NCI-H82 treated with DMSO at 0.1 percent for 48 hours (cell line): ENCODE data around the gene LENG1.
"Not testable (repeated sequence)": the region's sequence is repeated elsewhere in the genome, so short reads cannot be mapped to it uniquely, and the experiment has no call there.

Experiments
- DNase-seq: peaks from one replicate; lab custom pipeline; 2025; ENCODE audit not compliant: unreplicated experiment; lab: John Stamatoyannopoulos, UW

LENG1 gene

GRCh38 chr19:54189735-54190502, 30.4 kb upstream of the LENG1 start:
- peak; percentile 100 for DNase-seq

DNA sequence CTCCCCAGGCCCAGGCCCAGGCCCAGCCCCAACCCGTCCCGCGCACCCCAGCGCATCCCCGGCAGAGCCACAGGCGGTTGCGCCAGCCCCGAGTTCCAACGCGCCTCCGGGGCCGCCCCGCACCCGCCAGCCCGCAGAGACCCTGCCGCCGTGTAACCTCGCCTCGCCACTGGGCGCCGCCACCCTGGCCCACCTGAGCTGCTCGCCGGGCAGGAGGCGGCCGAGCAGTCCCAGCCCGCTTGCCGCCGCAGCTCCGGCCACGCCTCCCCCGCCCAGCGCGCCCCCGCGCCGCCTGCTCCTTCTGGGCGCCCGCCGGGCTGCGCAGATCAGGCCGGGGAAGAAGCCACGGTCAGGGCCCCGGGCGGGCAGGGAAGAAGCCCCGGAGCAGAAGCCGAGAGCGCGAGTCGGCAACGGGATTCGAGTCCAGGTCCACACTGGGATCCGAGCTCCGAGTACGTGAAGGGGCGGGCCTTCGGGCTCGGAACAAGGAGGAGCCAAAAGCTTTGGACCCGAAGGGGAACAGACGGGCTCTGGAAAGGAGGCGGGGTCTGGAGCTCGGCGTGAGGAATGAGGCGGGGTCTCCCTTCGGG, 29.7 kb upstream of the LENG1 start, which contains the start of gene MBOAT7:
MBOAT7 (minus strand) TSS at position 436 of the 590 bp plus-strand sequence. CDS start 1,072 bp downstream, outside the sequence.
- no peak for DNase-seq

GRCh38 chr19:54188215-54188871, 28.8 kb upstream of the LENG1 start:
- no peak for DNase-seq

DNA sequence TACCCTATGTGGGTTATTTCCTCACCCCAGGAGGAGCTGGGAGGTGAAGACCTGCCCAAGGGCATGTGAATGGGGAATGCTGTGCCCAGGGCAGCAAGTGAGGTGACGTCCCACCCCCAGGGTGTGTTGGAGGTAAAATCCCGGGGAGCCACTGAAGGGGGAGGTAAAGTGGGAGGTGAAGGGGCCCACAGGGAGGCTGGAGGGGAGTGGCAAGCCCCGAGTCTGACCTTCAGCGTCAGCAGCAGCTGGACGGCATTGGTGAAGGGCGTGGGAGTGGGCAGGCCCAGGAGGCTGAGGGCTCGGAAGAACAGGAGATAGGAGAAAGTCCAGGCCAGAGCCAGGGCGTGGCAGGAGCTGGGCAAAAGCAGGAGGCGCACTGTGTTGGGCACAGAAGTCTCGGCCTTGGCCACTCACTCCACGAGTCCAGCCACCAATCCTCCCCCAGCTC, 27.4 kb upstream of the LENG1 start:
- no peak for DNase-seq

DNA sequence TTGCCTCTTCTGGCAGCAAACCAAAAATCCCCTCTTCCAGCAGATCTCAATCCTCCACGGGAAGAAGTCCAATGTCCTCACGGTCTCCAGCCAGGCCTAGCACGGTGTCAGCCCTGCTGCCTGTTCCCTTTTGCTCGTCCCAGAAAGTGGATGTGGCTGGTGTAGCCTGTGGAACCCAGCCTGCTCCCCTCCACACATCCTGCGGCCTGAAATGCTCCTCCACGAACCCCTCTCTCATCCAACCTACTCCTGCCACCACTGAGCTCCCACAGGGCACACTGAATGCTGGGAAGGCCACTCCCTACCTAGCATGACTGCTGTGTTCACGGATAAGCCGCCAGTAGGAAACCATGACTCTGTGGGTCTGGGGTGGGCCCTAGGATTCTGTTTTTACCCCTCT, 26.8 kb upstream of the LENG1 start:
- DNase-seq, result no peak

- DNase-seq, result no peak
Measured at GRCh38 chr19:54183431-54183830, 23.9 kb upstream of the LENG1 start.

- not testable (repeated sequence) for DNase-seq
Measured at GRCh38 chr19:54181894-54182293, 22.4 kb upstream of the LENG1 start.

DNA sequence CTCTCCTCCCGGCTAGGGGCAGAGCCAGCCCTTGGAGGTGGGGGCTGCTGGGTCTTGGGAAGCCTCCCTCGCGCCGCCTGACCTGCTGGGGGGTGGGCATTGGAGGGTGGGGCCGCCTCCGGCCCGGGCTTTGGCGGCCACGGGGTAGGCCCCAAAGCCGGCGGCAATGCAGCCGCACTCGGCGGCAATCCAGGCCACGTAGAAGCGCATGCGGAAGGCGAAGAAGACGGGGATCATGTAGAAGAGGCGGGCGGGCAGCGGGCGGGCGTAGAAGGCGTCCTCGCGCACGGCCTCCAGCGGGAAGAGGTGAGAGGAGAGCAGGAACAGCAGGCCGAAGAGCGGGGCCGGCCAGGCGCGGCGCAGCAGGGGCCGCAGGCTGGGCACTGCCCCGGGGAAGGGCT, 21.2 kb upstream of the LENG1 start:
- DNase-seq, result no peak

DNA sequence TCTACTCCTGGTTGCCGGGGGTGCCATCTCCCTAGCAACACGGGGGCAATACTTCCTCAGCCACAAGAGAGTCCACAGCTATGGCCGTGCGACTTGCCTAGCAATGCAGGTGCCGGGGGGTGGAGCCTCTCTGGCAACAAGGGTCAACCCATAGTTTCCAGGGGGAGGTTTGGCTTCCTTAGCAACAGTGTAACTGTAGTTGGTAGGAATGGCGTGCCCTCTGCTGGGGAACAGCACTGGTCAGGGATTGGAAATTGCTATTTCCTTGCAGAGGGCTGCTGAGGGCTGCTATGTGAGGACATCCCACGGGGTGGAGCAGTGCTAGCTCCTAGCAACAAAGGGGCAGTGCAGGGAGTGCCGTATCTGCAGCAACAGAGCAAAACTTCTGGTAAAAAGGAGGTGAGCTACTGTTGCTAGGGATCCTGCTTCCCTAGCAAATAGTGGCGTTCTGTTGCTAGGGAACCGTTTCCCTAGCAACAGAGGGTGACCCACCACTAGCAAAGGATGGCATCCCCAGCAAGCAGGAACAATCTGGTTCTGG, 20.5 kb upstream of the LENG1 start:
- DNase-seq, result no peak

- DNase-seq, result no peak
Measured at GRCh38 chr19:54179262-54179852, 19.8 kb upstream of the LENG1 start.

GRCh38 chr19:54178581-54179261, 19.2 kb upstream of the LENG1 start:
- DNase-seq, result no peak

GRCh38 chr19:54173951-54174834, 14.7 kb upstream of the LENG1 start:
- no peak for DNase-seq

GRCh38 chr19:54173359-54173699, 13.8 kb upstream of the LENG1 start:
- DNase-seq, result no peak

DNA sequence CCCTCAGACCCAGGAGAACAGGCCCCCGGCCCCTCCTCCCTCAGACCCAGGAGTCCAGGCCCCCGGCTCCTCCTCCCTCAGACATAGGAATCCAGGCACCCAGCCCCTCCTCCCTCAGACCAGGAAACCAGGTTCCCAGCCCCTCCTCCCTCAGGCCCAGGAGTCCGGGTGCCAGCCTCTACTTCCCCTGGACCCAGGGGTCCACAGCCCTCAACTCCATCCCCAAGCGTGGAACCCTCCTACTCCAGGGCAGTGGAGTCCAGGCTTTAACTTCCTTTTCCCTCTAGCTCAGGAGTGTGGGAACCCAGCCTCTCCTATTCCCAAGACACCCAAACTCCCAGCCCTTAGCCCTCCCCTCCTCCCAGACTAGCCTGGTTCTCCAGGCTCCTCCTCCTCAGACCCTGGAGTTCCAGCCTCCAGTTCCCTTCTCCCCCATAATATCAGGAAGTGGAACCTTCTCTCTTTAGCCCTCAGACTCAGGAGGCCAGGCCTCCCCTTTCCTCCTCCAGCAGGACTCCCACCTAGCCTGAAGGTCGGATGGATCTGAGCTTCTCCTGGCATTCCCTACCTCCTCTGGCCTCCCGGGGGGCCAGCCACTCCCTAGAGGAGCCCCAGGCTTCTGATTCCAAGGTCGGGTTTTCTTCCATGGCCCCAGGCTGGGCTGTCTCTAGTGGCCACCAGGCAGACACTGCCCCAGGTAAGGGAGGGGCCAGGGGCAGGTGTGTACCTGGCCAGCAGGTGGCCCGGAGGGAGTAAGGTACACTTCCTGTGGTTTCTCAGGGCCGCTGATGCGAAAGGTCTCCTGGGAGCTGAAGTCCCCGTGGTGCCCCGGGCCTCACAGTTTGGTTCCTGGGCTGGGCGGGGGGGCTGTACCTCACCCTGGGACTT, 13.2 kb upstream of the LENG1 start, which contains the start of gene TMC4:
TMC4 (minus strand) TSS at position 690 of the 888 bp plus-strand sequence; CDS start at position 647, 43 bp downstream.
- DNase-seq, result no peak

DNA sequence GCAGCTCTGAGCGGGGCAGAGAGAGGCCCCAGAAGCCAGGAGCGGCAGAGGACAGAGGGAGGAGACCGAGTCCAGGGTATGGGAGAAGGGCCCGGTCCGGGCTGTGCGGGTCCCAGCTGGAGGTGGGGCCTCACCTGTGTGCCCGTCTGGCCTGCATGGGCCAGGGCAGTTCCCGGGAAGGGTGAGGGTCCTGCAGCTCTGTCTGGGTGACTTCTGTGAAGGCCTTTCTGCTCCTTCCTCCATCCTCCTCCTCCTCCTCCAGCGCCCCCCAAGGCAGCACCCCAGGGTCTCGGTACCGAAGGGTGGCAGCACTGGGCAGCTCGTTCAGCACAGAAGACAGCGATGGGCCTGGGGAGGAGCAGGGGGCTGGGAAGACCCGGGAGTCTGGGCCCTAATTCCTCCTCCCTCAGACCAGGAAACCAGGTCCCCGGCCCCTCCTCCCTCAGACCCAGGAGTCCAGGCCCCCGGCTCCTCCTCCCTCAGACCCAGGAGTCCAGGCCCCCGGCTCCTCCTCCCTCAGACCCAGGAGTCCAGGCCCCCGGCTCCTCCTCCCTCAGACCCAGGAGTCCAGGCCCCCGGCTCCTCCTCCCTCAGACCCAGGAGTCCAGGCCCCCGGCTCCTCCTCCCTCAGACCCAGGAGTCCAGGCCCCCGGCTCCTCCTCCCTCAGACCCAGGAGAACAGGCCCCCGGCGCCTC, 12.4 kb upstream of the LENG1 start:
- not testable (repeated sequence) for DNase-seq

DNA sequence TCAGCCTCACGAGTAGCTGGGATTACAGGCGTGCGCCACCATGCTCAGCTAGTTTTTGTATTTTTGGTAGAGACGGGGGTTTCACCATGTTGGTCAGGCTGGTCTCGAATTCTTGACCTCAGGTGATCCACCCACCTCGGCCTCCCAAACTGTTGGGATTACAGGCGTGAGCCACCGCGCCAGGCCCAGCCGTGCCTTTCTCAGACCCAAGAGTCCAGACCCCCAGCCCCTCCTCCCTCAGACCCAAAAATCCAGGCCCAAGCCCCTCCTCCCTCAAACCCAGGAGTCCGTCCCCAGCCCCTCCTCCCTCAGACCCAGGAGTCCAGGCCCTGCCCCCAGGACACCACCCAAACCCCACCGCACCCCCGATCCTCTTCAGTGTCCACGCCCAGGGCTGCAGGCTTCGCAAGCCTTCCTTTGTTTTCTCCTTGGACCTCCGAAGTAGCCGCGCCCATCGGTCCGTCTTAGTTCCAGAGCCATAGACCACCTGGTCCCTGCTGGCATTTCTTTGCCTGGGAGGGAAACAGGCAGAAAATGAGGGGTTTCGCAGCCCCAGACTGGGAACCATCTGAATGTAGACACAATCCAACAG, 9.7 kb upstream of the LENG1 start:
- no peak for DNase-seq

DNA sequence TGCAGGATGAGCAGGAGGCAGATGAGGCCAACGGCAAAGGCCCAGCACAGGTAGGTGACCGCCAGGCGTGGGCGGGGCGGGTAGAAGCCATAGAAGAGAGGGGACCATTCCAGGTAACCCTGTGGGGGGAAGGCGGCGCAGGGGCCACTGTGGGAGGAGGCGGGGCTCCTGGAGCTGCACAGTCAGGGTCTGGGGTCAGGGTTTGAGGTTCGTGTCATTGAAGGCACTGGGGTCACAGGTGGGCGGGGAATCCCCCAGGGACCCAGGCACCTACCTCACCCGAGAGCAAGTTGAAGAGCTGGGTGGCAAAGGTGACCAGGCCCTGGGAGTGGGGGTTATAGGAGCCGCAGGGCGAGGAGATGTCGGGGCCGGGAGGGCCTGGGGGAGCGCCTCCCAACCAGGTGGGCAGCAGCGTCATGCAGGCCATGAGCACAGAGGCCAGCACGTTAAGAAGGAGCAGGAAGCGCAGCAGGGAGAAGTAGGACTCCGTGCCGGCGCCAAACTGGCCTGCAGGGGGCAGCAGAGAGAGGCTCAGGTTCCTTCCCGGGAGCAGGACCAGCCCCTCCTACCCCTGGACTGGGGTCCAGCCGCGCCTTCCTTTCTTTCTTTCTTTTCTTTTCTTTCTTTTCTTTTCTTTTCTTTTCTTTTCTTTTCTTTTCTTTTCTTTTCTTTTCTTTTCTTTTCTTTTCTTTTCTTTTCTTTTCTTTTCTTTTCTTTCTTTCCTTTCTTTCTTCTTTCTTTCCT, 8.8 kb upstream of the LENG1 start:
- peak; percentile 63 for DNase-seq
